IMR-90 (cell line): ENCODE data around the gene DPP10. TPM values are rescaled to one million over a fixed set of nuclear protein-coding genes. Genes with fewer than 3 reads are reported as not detected.

Source experiments
- ATAC-seq: fragments of 200-7000 bp; cut with Tn5 transposase; 2 replicates; pipeline ENCODE4 v1.9.1; 2020; ENCODE audit warnings: low read depth, mild to moderate bottlenecking, moderate library complexity
- BruUV-seq: library from RNA; stranded (reverse); fragments of 400-500 nt; replicated peaks from 2 replicates; lab custom pipeline; 2021; lab: Mats Ljungman, UMichigan
- CTCF ChIA-PET: fragments of 300-600 bp; formaldehyde crosslinking; extraction: SDS; loops from one replicate; lab custom pipeline; 2021; ENCODE audit warnings: antibody characterized with exemption; lab: Yijun Ruan, JAX
- POLR2A ChIA-PET: fragments of 300-600 bp; sonication (Branson Sonifier 250); formaldehyde crosslinking; loops from one replicate; lab custom pipeline; 2022; ENCODE audit warnings: antibody characterized with exemption; ENCODE audit not compliant: unreplicated experiment; lab: Charles Lee
- DNase-seq: peaks from one replicate; pipeline ENCODE4 v3.0.0; 2013
- H2AFZ ChIP-seq: replicated peaks from 2 replicates; pipeline ENCODE3; 2013; ENCODE audit warnings: low read length, mild to moderate bottlenecking; ENCODE audit not compliant: poor library complexity
- H2AK5ac ChIP-seq: 2 replicates; pipeline ENCODE4 v1.6.1; 2013; ENCODE audit warnings: low read depth, low read length, inconsistent platforms
- H2AK9ac ChIP-seq: replicated peaks from 2 replicates; pipeline ENCODE3; 2013; ENCODE audit warnings: mild to moderate bottlenecking, low read depth, low read length, moderate library complexity; ENCODE audit not compliant: poor library complexity
- H2BK120ac ChIP-seq: 2 replicates; pipeline ENCODE4 v1.6.1; 2013; ENCODE audit warnings: low read depth, low read length, inconsistent platforms
- H2BK15ac ChIP-seq: 3 replicates; pipeline ENCODE4 v1.6.1; 2013; ENCODE audit warnings: low read depth, low read length, inconsistent platforms
- H2BK20ac ChIP-seq: 2 replicates; pipeline ENCODE4 v1.6.1; 2013; ENCODE audit warnings: low read depth, mild to moderate bottlenecking, inconsistent platforms, low read length, moderate library complexity
- H2BK5ac ChIP-seq: 2 replicates; pipeline ENCODE4 v1.6.1; 2013; ENCODE audit warnings: mild to moderate bottlenecking, low read depth, low read length, inconsistent platforms; ENCODE audit not compliant: poor library complexity, severe bottlenecking
- H3K14ac ChIP-seq: replicated peaks from 2 replicates; pipeline ENCODE4 v1.6.1; 2013; ENCODE audit warnings: low read depth, low read length, inconsistent platforms
- H3K18ac ChIP-seq: 2 replicates; pipeline ENCODE4 v1.6.1; 2013; ENCODE audit warnings: low read depth, low read length, control low read depth
- H3K23ac ChIP-seq: 2 replicates; pipeline ENCODE4 v1.6.1; 2013; ENCODE audit warnings: low read depth, low read length, inconsistent platforms
- H3K27ac ChIP-seq: 2 replicates; pipeline ENCODE4 v1.5.1; 2013; ENCODE audit warnings: mild to moderate bottlenecking, control low read depth, low read length; ENCODE audit not compliant: insufficient read depth
- H3K27me3 ChIP-seq: 2 replicates; pipeline ENCODE4 v1.6.1; 2013; ENCODE audit warnings: low read length; ENCODE audit not compliant: control insufficient read depth, insufficient read depth
- H3K36me3 ChIP-seq: 2 replicates; pipeline ENCODE4 v1.6.1; 2013; ENCODE audit warnings: low read length, mixed read lengths; ENCODE audit not compliant: control insufficient read depth, insufficient read depth
- H3K4ac ChIP-seq: 2 replicates; pipeline ENCODE4 v1.6.1; 2013; ENCODE audit warnings: low read depth, low read length, inconsistent platforms
- H3K4me1 ChIP-seq: 2 replicates; pipeline ENCODE4 v1.6.1; 2013; ENCODE audit warnings: low read length, mixed read lengths; ENCODE audit not compliant: control insufficient read depth, insufficient read depth
- H3K4me2 ChIP-seq: 2 replicates; pipeline ENCODE4 v1.6.1; 2013; ENCODE audit warnings: low read depth, mild to moderate bottlenecking, control low read depth, low read length, moderate library complexity
- H3K4me3 ChIP-seq: 2 replicates; pipeline ENCODE4 v1.5.1; 2013; ENCODE audit warnings: low read depth, mild to moderate bottlenecking, control low read depth, low read length, moderate library complexity; ENCODE audit not compliant: insufficient read depth
- H3K56ac ChIP-seq: 2 replicates; pipeline ENCODE4 v1.6.1; 2013; ENCODE audit warnings: low read length, inconsistent platforms; ENCODE audit not compliant: insufficient read depth; ENCODE audit errors: extremely low read depth
- H3K79me1 ChIP-seq, 2 experiments: 2 replicates each; pipeline ENCODE4 v1.6.1; 2013; ENCODE audit warnings: low read length in 2 of 2, inconsistent platforms in 1 of 2, low read depth in 1 of 2
- H3K9ac ChIP-seq: 2 replicates; pipeline ENCODE4 v1.6.1; 2013; ENCODE audit warnings: low read depth, low read length, control low read depth
- H3K9me1 ChIP-seq: 2 replicates; pipeline ENCODE4 v1.6.1; 2013; ENCODE audit warnings: low read length, inconsistent platforms; ENCODE audit not compliant: insufficient read depth
- H3K9me3 ChIP-seq: 2 replicates; pipeline ENCODE4 v1.6.1; 2013; ENCODE audit warnings: low read length; ENCODE audit not compliant: control insufficient read depth, insufficient read depth
- H4K20me1 ChIP-seq: 2 replicates; pipeline ENCODE4 v1.6.1; 2013; ENCODE audit warnings: low read length, inconsistent platforms; ENCODE audit not compliant: insufficient read depth
- H4K5ac ChIP-seq: 2 replicates; pipeline ENCODE4 v1.6.1; 2013; ENCODE audit warnings: mild to moderate bottlenecking, low read depth, low read length, control low read depth
- H4K8ac ChIP-seq, 2 experiments: 2 replicates each; pipeline ENCODE4 v1.6.1; 2013; ENCODE audit warnings: low read depth in 2 of 2, low read length in 2 of 2, control low read depth in 1 of 2, inconsistent platforms in 1 of 2
- H4K91ac ChIP-seq: 2 replicates; pipeline ENCODE4 v1.6.1; 2013; ENCODE audit warnings: low read depth, low read length, inconsistent platforms; ENCODE audit not compliant: insufficient read depth
- CHD1 ChIP-seq: IDR thresholded peaks from 2 replicates; pipeline ENCODE4 v1.6.1; 2012; ENCODE audit warnings: low read depth, low read length, improper control_type of control experiment
- FOS ChIP-seq: fragments of 150-350 bp; IDR thresholded peaks from 2 replicates; pipeline ENCODE4 v1.6.1; 2016; ENCODE audit warnings: low read depth, low read length
- MXI1 ChIP-seq: IDR thresholded peaks from 2 replicates; pipeline ENCODE4 v1.6.1; 2012; ENCODE audit warnings: low read depth, mild to moderate bottlenecking, low read length, moderate library complexity, borderline replicate concordance
- POLR2A ChIP-seq: IDR thresholded peaks from 2 replicates; pipeline ENCODE4 v1.6.1; 2012; ENCODE audit warnings: mild to moderate bottlenecking, low read depth, low read length
- WGBS, 2 experiments: methylation state at CpG; one replicate each; pipeline versions ENCODE4 v1.1.5 to v1.1.7; 2013; ENCODE audit warnings: missing lambda C conversion rate in 2 of 2; ENCODE audit not compliant: insufficient read length in 1 of 2; ENCODE audit errors: extremely low coverage in 2 of 2; 5-methylcytosine and 5-hydroxymethylcytosine counted together
- dilution Hi-C: fragments of 300-500 bp; cut with HindIII; formaldehyde crosslinking; loops from one replicate; pipeline ENCODE4 v1.14.3; 2018; ENCODE audit warnings: low sequenced_read_pairs; ENCODE audit not compliant: unreplicated experiment
- in situ Hi-C: fragments of 300-500 bp; cut with MboI; formaldehyde crosslinking; loops from 3 replicates; pipeline ENCODE4 v1.14.3; 2019; ENCODE audit warnings: low sequenced_read_pairs, inconsistent platforms, mixed read lengths
- intact Hi-C: fragments of 100-400 bp; cut with micrococcal nuclease; formaldehyde crosslinking; loops from 2 replicates; pipeline ENCODE4 v1.10.0; 2022
- polyA plus RNA-seq, 3 experiments: library from polyadenylated mRNA; depleted of rRNA; stranded (reverse); fragments of >200 nt; gene quantifications; 2 replicates each; pipeline ENCODE4 v1.2.3, GENCODE V29; 2012; ENCODE audit warnings: low replicate concordance in 1 of 3
- total RNA-seq: library from RNA; depleted of rRNA; stranded (reverse); fragments of >200 nt; gene quantifications from 2 replicates; pipeline ENCODE4 v1.2.3, GENCODE V29; 2012

DPP10 gene
- total and polyA plus RNA-seq, 2 of the 4 experiments (the other 2 are of a cell fraction) = not detected

DNA sequence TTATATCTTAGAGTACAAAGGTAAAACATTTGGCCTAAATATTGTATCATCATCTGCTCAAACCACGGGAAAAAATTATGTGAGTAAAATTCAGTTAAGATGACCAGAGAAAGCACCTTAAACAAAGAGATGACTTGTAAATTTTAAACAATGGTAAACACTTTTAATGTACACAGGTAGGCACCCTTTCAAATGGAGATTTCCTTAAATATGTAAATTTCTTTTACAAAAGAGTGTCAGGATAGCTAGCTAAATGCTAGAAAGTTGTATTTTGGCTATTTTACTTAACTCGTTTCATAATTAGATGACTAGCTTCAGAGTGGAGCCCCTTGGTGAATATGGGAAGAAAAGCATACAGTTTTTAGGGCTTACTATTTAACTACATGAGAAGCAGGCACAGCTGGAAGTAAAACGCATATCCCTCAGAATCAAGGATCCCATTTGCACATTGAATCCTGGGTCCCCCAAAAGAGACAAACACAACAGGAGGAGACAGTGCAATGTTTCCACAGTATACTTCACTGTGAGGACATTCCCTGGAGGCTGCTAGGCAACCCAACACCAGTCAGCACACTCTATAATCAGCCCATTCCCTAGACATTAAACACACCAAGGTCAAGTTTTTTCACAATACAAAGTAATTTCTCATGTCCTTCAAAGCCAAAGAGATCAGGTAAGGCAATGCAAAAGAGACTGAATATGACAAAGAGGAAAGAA lies 1154.4 kb downstream of the DPP10 start:
- H3K9me1 ChIP-seq = no peaks in the 10 kb centered on the region
- no peaks in the 10 kb centered on the region for H3K9me3 ChIP-seq
- no peak overlapping the region for H3K4me3 ChIP-seq
- no peak overlapping the region for H2BK120ac ChIP-seq
- H2AFZ ChIP-seq = no peak overlapping the region
- DNase-seq (no peak), ATAC-seq (no peak)
- no peak overlapping the region for H3K4ac ChIP-seq
- POLR2A ChIA-PET = no interaction called here
- no peak overlapping the region for H3K56ac ChIP-seq
- BruUV-seq = no TSS peak
- no peak overlapping the region for H2BK5ac ChIP-seq
- no peak overlapping the region for H4K8ac ChIP-seq
- in situ Hi-C loops (no loop called here), dilution Hi-C loops (no loop called here), intact Hi-C loops (no loop called here)
- H2AK9ac ChIP-seq = no peak overlapping the region
- no CpG with 5 or more reads among the region's 3 CpGs for WGBS, 2 experiments
- H3K23ac ChIP-seq = no peak overlapping the region
- TF ChIP-seq MXI1 = no peak
- TF ChIP-seq CHD1 = no peak
- TF ChIP-seq FOS = no peak
- TF ChIP-seq POLR2A = no peak
- no peak overlapping the region for H4K91ac ChIP-seq
- H3K18ac ChIP-seq = no peak overlapping the region
- CTCF ChIA-PET = no interaction called here
- no peak overlapping the region for H2AK5ac ChIP-seq
- no peaks in the 10 kb centered on the region for H3K27me3 ChIP-seq
- no peak overlapping the region for H2BK20ac ChIP-seq
- H3K4me2 ChIP-seq = no peak overlapping the region
- H3K27ac ChIP-seq = no peak overlapping the region
- no peak overlapping the region for H4K5ac ChIP-seq
- H3K9ac ChIP-seq = no peak overlapping the region
- no peak overlapping the region for H3K14ac ChIP-seq
- no peaks in the 10 kb centered on the region for H3K4me1 ChIP-seq
- H4K20me1 ChIP-seq = no peaks in the 10 kb centered on the region
- H2BK15ac ChIP-seq = no peak overlapping the region
- H3K36me3 ChIP-seq = no peaks in the 10 kb centered on the region
- H3K79me1 ChIP-seq = no peaks in the 10 kb centered on the region
